ENCODE data around the gene GAL3ST3. TPM values are rescaled to one million over a fixed set of nuclear protein-coding genes. Genes with fewer than 3 reads are reported as not detected.

GAL3ST3 gene
- total RNA-seq, 1 donor from 2014 or later, result 0.94 TPM

GRCh38 chr11:66059966-66060680 is 11.2 kb upstream of the GAL3ST3 start:
- TF ChIP-seq CTCF (IDR thresholded peaks at IDR 0.05), result no peak
- H3K4me1 Mint-ChIP-seq (ENCODE audit: unreplicated experiment), result no peaks in the 10 kb centered on the region
- no peaks in the 10 kb centered on the region for H3K27me3 Mint-ChIP-seq (ENCODE audit: unreplicated experiment)
- H3K36me3 Mint-ChIP-seq (ENCODE audit: unreplicated experiment), result peaks cover 72% of the 10 kb centered on the region
- no peak for DNase-seq (ENCODE audit: extremely low spot score, unreplicated experiment)
- no peaks in the 10 kb centered on the region for H3K9me3 Mint-ChIP-seq (ENCODE audit: unreplicated experiment)
- H3K27ac Mint-ChIP-seq (ENCODE audit: unreplicated experiment), result peak overlapping the region; percentile 16
- no peak overlapping the region for H3K4me3 Mint-ChIP-seq (ENCODE audit: unreplicated experiment)

GRCh38 chr11:66056501-66056900 is 7.5 kb upstream of the GAL3ST3 start:
- no peaks in the 10 kb centered on the region for H3K27me3 Mint-ChIP-seq (ENCODE audit: unreplicated experiment)
- H3K4me3 Mint-ChIP-seq (ENCODE audit: unreplicated experiment), result no peak overlapping the region
- peaks cover 53% of the 10 kb centered on the region for H3K36me3 Mint-ChIP-seq (ENCODE audit: unreplicated experiment)
- no peak for DNase-seq (ENCODE audit: extremely low spot score, unreplicated experiment)
- H3K9me3 Mint-ChIP-seq (ENCODE audit: unreplicated experiment), result no peaks in the 10 kb centered on the region
- TF ChIP-seq CTCF (IDR thresholded peaks at IDR 0.05), result no peak
- H3K4me1 Mint-ChIP-seq (ENCODE audit: unreplicated experiment), result peaks cover 17% of the 10 kb centered on the region
- no peak overlapping the region for H3K27ac Mint-ChIP-seq (ENCODE audit: unreplicated experiment)

- DNase-seq (ENCODE audit: extremely low spot score, unreplicated experiment), result no peak
- H3K4me3 Mint-ChIP-seq (ENCODE audit: unreplicated experiment), result no peak overlapping the region
- peaks cover 27% of the 10 kb centered on the region for H3K4me1 Mint-ChIP-seq (ENCODE audit: unreplicated experiment)
- no peaks in the 10 kb centered on the region for H3K27me3 Mint-ChIP-seq (ENCODE audit: unreplicated experiment)
- no peak overlapping the region for H3K27ac Mint-ChIP-seq (ENCODE audit: unreplicated experiment)
- peaks cover 43% of the 10 kb centered on the region for H3K36me3 Mint-ChIP-seq (ENCODE audit: unreplicated experiment)
- TF ChIP-seq CTCF (IDR thresholded peaks at IDR 0.05), result no peak
- no peaks in the 10 kb centered on the region for H3K9me3 Mint-ChIP-seq (ENCODE audit: unreplicated experiment)
Measured at GRCh38 chr11:66055021-66055420, 6.1 kb upstream of the GAL3ST3 start.

DNA sequence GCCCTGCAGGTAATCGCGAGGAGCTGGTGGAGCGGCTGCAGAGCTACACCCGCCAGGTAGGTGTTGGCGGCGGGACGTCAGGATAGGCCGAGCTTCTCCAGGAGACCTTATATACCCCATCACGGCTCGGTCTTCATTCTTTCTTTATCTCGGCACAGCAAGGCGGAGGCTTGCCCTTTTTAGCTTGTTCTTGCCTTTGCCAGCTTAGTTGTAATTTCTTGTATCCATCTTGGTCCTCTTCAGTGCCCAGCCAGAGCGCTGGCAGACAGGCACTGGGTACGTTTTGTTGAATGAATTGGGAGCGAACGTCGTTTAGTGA is 3.7 kb upstream of the GAL3ST3 start:
- no peaks in the 10 kb centered on the region for H3K27me3 Mint-ChIP-seq (ENCODE audit: unreplicated experiment)
- no peak for DNase-seq (ENCODE audit: extremely low spot score, unreplicated experiment)
- TF ChIP-seq CTCF (IDR thresholded peaks at IDR 0.05), result no peak
- H3K36me3 Mint-ChIP-seq (ENCODE audit: unreplicated experiment), result peaks cover 28% of the 10 kb centered on the region
- H3K4me3 Mint-ChIP-seq (ENCODE audit: unreplicated experiment), result peak overlapping the region; percentile 100
- no peaks in the 10 kb centered on the region for H3K9me3 Mint-ChIP-seq (ENCODE audit: unreplicated experiment)
- H3K4me1 Mint-ChIP-seq (ENCODE audit: unreplicated experiment), result peaks cover 43% of the 10 kb centered on the region
- H3K27ac Mint-ChIP-seq (ENCODE audit: unreplicated experiment), result peak overlapping the region; percentile 99

DNA sequence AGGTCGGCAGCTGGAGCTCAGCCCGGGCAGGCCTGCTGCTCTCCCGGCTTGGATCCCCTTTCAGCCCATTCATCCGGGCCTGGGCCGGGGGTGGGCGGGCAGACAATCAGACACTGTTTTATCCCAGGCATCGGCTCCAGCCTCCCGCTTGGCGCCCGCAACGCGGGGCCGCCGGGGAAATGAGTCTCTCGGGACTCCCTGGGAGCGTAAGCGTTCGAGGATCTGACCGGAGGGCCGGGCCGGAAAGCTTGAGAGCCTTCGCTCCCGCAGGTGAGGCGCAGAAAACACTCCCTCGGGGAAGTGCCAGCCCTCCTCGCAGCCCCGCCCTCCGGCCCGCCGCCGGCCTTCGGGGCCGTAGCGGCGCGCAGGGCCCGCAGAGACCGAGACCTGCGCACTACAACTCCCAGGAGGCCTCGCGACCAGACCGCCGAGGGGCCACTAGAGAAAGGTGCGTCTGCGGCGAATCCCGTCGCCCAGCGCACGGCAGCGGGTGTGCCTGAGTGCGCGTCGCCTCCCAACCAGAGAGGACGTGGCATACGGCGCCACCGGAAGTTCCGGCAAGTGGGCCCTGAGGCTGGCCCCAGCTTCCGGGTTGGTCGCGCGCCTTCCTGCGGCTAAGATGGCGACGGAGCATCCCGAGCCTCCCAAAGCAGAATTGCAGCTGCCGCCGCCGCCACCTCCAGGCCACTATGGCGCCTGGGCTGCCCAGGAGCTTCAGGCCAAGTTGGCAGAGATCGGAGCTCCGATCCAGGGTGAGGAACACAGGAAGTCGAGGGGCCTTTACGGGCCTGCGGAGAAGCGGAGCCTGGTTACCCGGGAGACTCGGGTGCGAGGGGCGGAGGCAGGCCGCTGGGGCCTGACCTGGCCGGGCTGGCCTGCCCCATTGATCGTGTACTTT is 3.1 kb upstream of the GAL3ST3 start, which contains the start of gene SF3B2:
Gene SF3B2, plus strand, starts transcription at position 599 of the 898 bp plus-strand sequence. Its CDS starts 21 bp downstream, at position 620.
- H3K4me3 Mint-ChIP-seq (ENCODE audit: unreplicated experiment), result peak within 1 kb of the TSS; percentile 100
- no peaks in the 10 kb centered on the region for H3K27me3 Mint-ChIP-seq (ENCODE audit: unreplicated experiment)
- peak within 1 kb of the TSS; percentile 99 for H3K27ac Mint-ChIP-seq (ENCODE audit: unreplicated experiment)
- H3K9me3 Mint-ChIP-seq (ENCODE audit: unreplicated experiment), result no peaks in the 10 kb centered on the region
- peaks cover 24% of the 10 kb centered on the region for H3K36me3 Mint-ChIP-seq (ENCODE audit: unreplicated experiment)
- TF ChIP-seq CTCF (IDR thresholded peaks at IDR 0.05), result no peak
- DNase-seq (ENCODE audit: extremely low spot score, unreplicated experiment), result peak; percentile 99
- H3K4me1 Mint-ChIP-seq (ENCODE audit: unreplicated experiment), result peaks cover 44% of the 10 kb centered on the region
